ENCODE measurements around the gene CHTF18.

GRCh38 chr16:775236-775796, 13.1 kb upstream of the CHTF18 start:
- no peak for TF ChIP-seq CTCF (IDR thresholded peaks at IDR 0.05)
- no peak for TF ChIP-seq POLR2A (IDR thresholded peaks at IDR 0.05)
- TF ChIP-seq POLR2AphosphoS5 (IDR thresholded peaks at IDR 0.05; ENCODE audit: insufficient read depth in 1 of 2, low read depth in 1 of 2), result no peak

Data from vagina (tissue), 2 donors.